Measurements from ENCODE around the gene SNRK.

- TF ChIP-seq, protein P1, sequence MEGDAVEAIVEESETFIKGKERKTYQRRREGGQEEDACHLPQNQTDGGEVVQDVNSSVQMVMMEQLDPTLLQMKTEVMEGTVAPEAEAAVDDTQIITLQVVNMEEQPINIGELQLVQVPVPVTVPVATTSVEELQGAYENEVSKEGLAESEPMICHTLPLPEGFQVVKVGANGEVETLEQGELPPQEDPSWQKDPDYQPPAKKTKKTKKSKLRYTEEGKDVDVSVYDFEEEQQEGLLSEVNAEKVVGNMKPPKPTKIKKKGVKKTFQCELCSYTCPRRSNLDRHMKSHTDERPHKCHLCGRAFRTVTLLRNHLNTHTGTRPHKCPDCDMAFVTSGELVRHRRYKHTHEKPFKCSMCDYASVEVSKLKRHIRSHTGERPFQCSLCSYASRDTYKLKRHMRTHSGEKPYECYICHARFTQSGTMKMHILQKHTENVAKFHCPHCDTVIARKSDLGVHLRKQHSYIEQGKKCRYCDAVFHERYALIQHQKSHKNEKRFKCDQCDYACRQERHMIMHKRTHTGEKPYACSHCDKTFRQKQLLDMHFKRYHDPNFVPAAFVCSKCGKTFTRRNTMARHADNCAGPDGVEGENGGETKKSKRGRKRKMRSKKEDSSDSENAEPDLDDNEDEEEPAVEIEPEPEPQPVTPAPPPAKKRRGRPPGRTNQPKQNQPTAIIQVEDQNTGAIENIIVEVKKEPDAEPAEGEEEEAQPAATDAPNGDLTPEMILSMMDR (IDR thresholded peaks at IDR 0.05; ENCODE audit: insufficient read depth, low read depth, low read length), result no peak
- TF ChIP-seq EZH2 (IDR thresholded peaks at IDR 0.05; ENCODE audit: insufficient read depth, low read length), result no peak
These were observed 42.3 kb downstream of the SNRK start for GRCh38 chr3:43328653-43329052.
